ENCODE measurements around the gene DDX6.

DNA sequence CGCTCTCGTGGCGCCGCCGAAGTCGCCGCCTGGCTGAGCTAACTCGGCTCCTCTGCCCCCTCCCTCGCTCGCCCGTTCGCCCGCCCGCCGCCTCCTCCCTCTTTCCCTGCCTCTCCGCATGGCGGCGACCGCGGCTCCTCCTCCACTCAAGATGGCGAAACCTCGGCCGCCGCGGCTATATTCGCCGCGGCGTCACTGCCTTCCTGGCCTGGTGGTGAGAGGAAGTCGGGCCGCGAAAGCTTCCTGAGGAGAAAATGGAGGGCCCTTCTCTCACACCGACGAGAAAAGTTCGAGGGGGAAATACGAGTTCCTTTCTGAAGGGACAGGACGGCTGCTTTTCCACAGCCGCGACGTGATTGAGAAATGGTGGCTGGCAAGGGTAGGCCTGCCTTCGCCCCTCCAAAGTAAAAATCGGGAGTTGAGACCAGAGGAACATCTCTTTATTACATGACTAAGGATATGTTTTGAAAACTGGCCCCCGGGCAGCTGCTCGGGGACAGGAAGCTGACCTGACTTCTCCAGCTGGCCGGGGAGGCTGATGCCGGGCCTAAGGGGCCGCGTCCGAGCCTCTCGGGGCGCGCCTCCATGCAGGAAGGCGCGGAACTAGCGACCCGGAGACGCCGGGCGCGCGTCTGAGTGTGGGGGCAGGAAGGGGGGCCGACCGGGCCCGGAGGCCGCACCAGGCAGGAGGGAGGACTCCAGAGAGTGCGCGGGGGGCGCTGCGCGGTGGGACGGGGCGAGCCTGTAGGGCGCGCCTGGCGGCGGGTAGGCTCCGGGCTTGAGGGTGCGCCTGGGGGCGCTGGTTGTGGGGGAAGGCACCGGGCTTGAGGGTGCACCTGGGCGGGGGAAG lies at the start of gene DDX6:
- TF ChIP-seq POLR2A (IDR thresholded peaks at IDR 0.05; ENCODE audit: low read length) (peak; percentile 89), GATA1 (IDR thresholded peaks at IDR 0.05; ENCODE audit: low read depth, low read length) (no peak)

Measured in erythroblast (primary cell).